ENCODE results near the gene PTX3.
A peak's percentile ranks its signal among the peaks of the same experiment; 100 is the strongest.

Gene PTX3

DNA sequence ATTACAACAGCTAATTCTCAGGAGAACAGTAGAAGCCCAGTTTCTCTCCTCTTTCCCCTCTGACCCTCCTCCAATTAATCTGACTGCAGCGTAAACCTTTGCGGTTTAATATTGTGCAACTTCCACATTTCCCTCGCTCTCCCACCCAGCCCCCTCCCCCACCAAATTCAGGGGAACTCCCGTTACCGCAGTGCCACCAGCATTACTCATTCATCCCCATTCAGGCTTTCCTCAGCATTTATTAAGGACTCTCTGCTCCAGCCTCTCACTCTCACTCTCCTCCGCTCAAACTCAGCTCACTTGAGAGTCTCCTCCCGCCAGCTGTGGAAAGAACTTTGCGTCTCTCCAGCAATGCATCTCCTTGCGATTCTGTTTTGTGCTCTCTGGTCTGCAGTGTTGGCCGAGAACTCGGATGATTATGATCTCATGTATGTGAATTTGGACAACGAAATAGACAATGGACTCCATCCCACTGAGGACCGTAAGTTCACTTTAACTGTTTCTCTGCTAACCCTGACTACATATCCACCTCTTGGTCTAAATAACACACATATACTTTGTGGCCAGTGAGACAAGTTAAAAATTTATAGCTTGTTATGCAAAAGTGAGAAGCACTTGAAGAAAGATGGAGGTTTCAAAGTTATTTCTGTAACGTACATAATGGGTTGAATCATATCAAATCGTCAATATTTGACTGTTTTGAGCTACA lies at the start of gene PTX3:
TSS of gene PTX3 (plus strand) at position 268 of the 709 bp plus-strand sequence. CDS start at position 352, 84 bp downstream.
- DNase-seq, result peak; percentile 5

DNA sequence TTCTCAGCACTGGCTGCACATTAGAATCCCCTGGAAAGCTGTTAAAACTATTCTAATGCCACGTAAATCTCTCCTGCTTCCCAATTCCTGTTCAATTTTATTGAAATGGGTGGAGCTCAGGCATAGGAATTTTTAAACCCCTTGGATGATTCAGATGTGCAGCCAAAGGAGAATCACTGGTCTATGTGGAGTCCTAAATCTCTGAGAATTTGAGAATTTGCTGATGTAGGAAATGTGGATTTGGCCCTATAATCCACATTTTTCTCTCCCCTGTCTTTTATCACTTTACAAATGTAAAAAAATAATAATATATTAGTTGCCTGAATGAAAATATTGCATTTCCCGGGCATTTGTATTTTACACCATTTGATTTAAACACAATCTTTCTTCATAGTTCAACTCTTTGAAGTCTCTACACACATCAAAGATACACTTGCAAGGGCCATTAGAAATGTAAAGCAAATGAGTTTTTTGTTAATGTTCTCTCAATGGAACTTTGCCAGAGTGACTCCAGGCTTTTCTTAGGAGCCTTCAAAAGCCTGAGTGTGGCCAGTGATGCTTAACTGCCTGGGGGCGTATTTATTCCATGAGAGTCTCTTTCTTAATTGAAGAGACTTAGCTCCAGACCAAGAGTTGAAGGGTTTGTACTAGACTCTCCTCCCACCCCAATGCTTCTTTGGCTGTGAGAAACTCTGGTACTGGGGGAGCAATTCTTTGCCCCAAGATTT lies 48.8 kb upstream of the PTX3 start:
- no peak for DNase-seq

DNA sequence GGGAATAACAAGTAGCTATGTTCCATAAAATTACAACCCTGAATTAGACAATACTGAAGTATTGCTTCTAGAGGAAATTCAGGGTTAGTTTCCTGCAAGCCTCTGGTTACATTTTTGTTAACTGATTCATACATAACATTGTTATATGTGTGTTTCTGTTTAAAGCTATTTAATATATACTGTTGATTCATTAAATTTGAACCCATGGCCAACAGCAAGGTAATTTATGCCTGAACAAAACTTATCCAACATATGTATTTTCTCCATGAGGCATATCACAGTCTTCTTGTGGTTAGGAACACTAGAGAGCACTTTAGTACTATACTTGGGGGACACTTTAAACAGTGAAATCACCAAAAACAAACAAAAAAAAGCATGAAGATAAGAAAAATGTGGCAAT lies 47.7 kb upstream of the PTX3 start:
- no peak for DNase-seq

DNA sequence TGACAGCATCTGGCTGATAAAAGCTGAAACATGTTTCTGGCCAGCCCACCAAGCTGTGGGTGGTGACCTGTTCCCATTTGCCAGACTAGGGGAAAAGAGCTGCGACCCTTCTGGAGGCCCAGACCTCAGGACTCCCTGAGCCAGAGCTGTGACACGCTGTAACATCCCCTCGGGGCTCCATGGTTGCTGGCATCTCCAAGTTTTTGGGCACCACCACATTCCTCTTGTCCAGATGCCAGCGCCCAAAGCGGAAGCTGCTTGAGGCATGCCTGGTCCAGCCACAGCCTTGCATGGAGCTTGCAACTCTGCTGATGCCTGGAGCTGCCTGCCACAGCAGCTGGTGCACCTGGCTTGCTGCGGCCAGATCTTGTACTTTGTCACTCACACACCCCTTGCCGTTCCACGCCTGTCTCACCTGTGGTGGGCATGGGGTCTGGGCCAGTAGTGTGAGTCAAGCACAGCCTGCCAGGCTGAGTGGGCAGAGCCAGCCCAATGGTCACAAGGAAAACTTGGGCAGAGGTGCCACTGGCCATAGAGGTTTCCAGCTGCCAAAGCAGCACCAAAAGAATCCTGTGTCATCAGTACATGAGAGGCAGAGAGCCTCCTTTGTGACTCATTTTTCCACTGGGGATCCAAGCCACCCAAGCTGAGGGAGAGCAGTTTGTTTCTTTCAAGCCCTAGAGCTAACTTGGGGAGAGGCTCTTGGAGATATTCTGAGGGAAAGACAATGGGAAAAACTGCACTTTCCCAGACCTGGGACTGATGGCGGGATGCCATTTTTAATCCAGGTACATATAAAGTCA lies 45.7 kb upstream of the PTX3 start:
- no peak for DNase-seq

DNA sequence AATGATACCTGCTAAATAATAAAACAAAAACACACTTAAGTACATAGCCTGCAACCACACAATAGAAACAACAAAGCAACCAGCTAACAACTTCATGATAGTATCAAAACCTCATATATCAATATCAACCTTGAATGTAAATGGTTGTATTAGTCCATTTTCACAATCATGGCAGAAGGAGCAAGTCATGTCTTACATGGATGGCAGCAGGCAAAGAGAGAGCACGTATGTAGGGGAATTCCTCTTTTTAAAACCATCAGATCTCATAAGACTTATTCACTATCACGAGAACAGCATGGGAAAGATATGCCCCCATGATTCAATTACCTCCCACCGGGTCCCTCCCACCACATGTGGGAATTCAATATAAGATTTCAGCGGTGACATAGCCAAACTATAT lies 44.5 kb upstream of the PTX3 start:
- DNase-seq, result no peak

DNA sequence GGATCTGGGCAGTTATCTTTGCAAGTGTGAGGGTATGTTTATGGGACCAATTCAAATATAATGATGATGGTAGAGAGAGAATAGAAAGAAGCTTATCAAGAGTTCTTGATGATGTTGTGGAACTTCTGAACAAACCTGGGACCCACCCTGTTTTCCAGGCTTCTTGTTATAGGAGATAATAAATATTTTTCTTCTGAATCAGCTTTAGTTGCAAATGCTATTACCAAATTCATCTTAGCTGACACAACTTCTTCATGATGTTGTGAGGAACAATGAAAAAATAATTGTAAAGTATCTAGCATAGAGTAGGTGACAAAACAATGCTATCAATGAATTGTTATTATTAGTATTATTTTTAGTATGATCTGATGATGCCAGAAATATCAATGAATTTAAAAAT lies 43.5 kb upstream of the PTX3 start:
- DNase-seq, result no peak

DNA sequence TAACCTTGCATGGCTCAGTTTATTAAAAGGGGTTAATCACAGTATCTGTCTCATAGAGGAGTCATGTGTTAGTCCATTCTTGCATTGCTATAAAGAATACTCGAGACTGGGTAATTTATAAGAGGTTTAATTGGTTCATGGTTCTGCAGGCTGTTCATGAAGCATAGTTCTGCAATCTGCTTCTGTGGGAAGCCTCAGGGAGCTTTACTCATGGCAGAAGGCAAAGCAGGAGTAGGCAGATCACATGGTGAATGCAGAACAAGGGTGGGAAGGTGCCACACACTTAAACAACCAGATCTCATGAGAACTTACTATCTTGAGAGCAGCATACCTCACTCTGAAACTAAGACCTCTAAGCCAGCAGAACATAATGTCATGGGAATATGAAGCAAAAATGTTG lies 42.2 kb upstream of the PTX3 start:
- DNase-seq, result no peak

DNA sequence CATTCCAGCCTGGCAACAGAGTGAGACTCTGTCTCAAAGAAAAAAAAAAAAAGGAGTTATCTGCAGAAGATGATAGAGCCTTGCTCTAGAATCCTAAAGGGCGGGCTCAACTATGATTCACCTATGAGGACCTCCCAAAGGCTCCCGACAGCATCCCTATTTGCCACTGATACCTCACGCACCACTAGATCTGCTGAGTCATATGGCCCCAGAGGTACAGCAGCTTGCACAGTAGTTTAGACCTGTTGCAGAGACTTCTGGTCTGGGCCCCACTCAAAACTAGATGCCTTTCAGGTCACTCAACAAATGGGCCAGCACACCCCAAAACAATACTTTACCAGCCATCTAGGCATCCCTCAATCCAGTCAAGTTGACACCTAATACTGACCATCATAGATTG lies 38.1 kb upstream of the PTX3 start:
- DNase-seq, result no peak

DNA sequence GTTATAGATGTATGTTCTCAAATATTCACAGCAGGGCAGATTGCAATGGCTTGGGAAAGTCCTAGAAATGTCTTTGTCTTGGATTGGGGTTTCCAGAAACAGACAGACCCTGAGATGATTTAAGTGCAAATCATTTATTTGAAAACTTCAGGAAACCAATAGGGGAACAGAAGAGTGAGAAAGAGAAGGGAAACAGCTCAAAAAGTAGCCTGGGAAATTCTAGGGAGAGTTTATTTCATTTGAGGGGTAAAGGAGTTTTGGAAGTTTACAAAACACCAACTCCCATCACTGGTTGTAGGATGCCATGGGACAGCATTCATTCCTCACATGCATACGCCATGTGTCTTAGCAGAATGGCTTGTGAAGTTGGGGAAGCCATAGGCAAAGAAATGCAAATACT lies 32.3 kb upstream of the PTX3 start:
- no peak for DNase-seq

DNA sequence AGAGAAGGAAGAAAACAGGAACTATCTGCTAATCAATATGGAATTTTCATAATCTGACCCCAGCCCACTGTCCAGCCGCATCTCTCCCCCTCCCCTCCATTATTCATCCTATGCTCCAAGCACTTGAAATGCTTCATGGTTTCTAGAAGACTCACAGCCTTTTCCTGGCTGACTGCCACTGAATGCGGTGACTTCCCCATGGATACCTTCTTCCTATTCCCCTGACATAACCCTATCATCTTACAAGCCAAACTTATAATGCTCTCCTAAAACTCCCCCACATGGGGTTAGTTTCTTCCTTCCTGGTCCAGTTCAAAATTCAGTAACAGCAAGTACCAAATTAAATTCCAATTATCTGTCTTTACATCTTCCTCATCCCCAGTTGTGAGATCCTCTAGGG lies 31.2 kb upstream of the PTX3 start:
- no peak for DNase-seq

DNA sequence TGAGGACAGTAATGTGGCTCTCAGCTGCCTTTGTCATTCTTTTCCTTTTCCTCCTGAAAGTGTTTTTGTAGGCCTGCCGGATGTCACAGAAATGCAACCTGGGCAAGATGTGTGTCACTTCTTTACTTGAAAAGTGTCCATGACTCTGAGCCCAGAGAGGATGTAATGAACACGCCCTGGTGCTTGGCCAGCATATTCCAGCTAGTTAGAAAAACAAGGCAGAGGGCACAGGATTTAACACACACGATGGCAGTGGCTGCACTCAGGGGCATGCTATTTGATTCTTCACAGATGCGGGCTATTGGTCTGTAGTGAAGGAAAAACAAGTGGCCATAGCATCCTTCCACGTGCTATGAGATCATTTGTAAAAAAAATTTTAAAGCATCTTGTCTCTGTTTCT lies 30.3 kb upstream of the PTX3 start:
- no peak for DNase-seq

DNA sequence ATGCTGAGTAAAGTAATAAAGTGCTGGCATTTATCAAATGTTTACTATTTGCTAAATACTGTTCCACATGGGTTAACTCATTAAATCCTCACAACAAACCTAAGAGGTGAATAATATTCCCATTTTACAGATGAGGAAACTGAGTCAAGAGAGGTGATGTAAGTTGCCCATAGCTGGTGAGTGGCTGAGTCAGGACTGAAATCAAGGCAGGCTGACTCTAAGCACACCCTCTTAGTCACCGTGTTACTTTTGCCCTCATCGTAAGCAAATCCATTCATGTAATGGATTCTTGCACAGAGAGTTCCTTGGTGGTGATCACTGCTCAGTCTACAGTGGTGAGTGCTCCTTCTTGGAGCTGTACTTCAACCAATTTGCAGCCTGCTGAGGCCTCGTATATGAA lies 28.9 kb upstream of the PTX3 start:
- no peak for DNase-seq

DNA sequence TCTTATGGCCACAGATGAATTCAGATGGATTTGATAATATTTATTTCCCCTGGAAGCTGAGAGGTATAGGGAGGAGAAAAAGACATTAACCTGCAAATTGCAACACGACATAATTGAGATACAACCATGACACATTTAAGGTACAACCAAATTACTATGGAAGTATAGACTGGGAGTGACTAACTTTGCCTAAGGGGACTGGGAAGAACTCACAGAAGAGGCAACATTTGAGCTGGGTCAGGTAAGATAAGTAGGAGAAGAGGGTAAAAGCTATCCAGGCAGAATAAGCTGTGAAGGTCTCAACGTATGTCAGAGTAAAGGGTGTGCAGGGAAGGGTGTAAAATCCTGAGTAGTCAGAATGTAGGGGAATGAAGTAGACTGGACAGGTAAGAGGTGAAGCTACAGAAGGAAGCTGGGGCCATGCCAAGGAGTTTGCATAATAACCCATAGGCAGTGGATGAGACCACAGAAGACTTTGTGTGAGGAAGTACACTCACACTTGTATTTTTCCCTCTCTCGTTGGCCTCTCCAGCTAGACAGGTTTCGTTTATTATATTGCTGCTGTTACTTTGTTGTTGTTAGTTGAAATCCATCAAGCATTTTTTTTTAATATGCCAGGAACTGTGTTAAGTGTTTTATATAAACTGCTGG lies 28.0 kb upstream of the PTX3 start:
- DNase-seq, result no peak

DNA sequence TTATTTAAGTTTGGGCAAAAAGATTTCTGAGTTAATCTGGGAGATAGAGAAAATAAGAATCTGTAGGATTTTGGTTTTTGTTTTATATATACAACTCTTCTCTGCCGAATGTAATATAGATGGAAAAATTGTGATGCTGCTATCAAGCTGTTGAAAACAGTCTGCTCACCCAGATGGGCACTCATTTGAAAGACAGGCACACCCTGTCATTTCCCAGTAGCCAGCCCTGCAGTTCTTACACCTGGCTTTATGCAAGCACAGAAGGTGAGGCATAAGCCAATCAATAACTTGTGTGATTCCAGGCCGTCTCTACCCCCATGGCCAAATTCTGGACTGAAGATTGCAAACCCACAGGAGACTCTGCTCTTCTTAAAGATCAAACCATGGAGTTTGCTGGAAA lies 27.1 kb upstream of the PTX3 start:
- DNase-seq, result no peak

DNA sequence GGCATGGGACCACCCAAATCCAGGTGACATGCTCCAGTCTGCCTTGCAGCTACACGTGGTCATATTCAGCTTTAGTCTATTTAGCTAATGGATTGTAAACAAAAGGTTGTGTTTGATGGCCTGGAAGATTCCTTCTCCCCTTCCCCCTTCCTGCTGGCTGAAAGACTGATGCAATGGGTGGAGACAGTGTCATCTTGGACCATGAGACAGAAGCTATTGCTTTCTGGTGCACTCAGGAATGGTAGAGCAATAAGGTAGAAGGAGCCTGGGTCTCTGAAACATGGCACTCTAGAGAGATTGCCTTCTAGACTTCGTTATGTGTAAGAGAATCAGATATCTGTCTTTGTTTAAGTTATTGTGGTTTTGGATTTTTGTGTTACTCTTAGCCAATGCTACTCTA lies 25.7 kb upstream of the PTX3 start:
- no peak for DNase-seq

DNA sequence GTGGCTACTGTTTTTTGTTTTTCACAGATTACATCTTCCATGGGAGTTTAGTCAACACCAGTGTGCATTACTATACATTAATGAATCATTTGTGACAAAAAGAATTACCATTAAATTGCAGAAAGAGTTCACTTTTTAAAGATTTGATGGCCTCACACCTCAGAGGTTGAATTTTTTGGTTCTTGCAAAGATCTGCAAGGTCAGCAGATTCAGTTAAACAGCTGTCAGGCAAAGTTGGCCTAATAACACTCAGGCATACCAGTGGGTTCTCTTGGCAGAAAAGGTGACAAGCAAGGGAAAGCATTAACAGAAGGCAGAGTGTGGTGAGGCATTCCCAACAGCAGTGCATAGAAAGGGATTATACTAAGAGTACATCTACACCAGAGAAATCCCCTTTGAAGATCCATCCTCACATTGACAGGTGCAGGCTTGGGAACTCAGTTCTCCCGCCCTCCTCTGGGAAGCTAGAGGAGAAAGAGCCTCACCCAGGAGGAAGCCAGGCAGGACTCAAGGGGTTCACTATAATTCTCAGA lies 24.3 kb upstream of the PTX3 start:
- no peak for DNase-seq

DNA sequence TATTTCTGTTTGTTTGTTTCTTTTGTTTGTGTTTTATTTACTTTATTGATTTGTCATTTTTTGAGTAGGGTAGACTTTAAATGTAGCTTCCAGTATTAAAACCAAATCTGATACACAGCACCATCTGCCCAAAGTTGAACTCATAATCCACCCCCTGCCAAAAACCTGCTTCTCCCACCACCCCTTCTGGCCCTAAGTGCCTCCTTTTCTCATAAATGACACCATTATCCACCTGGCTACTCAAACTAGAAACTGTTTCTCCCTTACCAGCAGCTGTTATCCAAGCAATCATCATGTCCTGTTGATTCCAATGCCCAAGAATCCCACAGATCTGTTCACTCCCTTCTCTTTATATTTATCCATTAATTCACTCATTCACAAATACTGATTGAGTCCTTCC lies 21.8 kb upstream of the PTX3 start:
- DNase-seq, result no peak

DNA sequence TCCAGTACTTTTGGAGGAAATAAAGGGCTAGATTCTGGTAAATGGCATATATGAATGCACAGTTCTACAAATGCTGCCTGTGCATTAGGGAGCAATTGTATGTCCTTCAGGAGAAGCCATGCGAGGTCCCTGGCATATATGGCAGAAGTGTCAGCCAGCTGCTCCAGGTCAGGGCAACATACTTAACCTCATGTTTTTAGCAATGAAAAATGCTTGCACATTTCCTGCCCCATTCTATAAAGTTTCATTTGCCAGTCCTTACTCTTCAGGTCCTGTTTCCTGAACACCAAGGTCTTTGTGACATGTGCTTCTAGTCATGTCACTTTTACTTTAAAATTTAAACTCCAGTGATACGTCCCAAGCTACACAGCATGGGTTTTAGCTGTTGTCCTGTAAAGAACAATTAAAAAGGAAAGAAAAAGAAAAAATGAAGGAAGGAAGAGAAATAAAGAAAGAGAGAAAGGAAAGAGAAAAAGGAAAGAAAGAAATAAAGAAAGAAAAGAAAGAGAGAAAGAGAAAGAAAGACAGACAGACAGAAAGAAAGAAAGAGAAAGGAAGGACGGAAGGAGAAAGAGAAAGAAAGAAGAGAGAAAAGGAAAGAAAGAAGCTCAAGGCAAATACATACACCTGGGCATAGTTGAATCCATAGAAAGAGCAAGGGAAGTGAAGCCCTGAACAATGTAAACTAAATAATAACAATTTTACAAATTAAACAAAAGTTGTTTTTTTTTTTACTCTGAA lies 20.1 kb upstream of the PTX3 start:
- no peak for DNase-seq

DNA sequence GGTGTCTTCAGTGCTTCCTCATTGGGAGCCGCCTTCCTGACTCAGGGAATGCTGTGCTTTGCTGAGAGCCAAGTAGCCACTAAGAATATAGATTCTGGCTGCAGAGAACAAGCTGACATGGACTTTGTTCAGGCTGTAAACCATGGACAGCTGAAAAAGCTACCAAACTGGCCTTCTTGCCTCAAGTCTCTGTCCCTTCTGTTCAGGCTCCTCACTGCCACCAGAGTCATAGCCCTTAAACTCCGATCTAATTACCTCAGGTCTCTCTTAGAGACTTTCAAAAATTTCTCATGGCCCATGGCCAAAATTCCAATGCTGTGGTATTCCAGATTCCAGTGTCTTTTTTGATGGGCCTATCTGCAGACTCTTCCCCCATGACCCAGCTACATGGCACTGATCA lies 19.4 kb upstream of the PTX3 start:
- DNase-seq, result no peak

DNA sequence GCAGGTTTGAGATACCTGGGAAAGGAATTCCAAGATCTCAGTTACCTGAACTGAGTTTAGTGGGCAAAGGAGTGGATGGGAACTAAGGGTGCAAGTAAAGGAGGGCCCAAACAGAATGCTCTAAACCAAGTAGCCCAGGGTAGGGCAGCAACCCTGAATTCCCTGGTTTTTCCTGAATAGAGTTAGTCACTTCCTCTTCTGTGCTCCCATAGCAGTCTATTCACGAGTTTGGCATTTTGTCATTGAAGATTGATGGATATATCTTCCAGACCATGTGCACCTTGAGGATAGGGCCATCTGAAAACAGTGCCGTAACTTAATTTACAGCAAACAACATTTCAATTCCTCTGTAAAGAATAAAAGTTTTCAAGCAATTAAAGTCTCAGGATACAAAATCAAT lies 18.5 kb upstream of the PTX3 start:
- DNase-seq, result no peak

DNA sequence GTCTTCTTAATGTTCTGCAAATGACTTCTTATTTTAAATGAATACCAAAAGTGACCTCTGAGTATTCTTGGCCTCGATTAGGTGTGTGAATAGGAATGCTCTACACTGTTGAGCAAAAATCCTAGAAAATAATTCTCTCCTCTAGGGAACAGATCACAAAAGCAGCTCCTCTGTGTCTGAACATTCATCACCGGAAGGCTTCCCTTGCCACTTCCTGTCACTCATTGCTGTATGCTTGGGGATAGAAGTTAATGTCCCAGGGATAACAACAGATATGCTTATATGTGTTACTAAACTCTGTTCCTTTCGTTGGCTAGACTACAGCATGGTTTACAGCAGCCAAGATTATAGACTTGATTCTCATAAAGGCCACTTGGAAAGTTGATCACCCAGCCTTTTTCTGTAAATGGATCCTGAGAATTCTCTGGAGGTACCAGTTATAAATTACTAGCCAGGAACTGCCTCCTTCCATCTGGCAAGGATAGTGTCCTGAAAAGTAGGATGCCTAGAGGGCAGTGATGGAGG lies 16.0 kb upstream of the PTX3 start:
- DNase-seq, result no peak

DNA sequence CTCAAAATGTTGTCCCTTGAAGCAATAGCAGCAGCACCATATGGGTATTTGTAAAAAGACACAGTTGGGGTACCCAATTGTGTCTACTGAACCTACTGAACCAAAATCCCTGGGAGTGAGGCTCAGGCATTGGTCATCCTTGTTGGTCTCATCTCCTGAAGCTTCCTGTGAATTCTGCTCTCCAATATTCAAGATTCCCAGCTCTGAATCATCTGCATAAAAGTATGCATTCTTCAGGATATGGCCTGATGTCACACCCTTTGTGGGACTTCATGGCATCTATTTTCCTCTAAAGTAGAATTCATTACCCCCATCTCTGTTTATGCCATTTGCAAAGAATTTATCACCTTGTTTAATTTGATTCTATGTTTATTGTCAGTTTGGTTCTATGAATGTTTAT lies 13.3 kb upstream of the PTX3 start:
- DNase-seq, result no peak
